PC-9 (cell line): ENCODE results near the gene SLC27A1. TPM values are rescaled to one million over a fixed set of nuclear protein-coding genes. Genes with fewer than 3 reads are reported as not detected.
"Not testable (repeated sequence)": the region's sequence is repeated elsewhere in the genome, so short reads cannot be mapped to it uniquely, and the experiment has no call there.

Experiments
- BruUV-seq: library from RNA; stranded (reverse); fragments of 400-500 nt; replicated peaks from 2 replicates; lab custom pipeline; 2021; lab: Mats Ljungman, UMichigan
- CTCF ChIA-PET: fragments of 300-600 bp; sonication (Branson Sonifier 250); formaldehyde crosslinking; loops from one replicate; lab custom pipeline; 2022; ENCODE audit warnings: antibody characterized with exemption; lab: Charles Lee
- POLR2A ChIA-PET: fragments of 300-600 bp; sonication (Branson Sonifier 250); formaldehyde crosslinking; loops from one replicate; lab custom pipeline; 2022; ENCODE audit warnings: antibody characterized with exemption; ENCODE audit not compliant: unreplicated experiment; lab: Charles Lee
- DNase-seq, 2 experiments: peaks; one replicate each; pipeline versions ENCODE4 v3.0.0 to v3.0.0-alpha.2; 2015 to 2022; ENCODE audit warnings: mixed read lengths in 1 of 2
- H2AFZ ChIP-seq: fragments of 200-600 bp; sonication (generic); 2 replicates; pipeline ENCODE4 v1.8.1; 2017; ENCODE audit warnings: antibody characterized with exemption
- H3F3A ChIP-seq: fragments of 200-600 bp; sonication (generic); 2 replicates; pipeline ENCODE4 v1.8.1; 2017; ENCODE audit warnings: antibody characterized with exemption, mild to moderate bottlenecking, low read depth; ENCODE audit not compliant: insufficient read depth
- H3K27ac ChIP-seq: fragments of 200-600 bp; sonication (generic); 2 replicates; pipeline ENCODE4 v1.6.1; 2016; ENCODE audit warnings: mixed run types
- H3K27me3 ChIP-seq: fragments of 200-600 bp; sonication (generic); 2 replicates; pipeline ENCODE4 v1.6.1; 2016; ENCODE audit warnings: low read depth, mixed run types; ENCODE audit not compliant: insufficient read depth
- H3K36me3 ChIP-seq: fragments of 200-600 bp; sonication (generic); 2 replicates; pipeline ENCODE4 v1.6.1; 2016; ENCODE audit warnings: low read depth, mixed run types
- H3K4me1 ChIP-seq: fragments of 200-600 bp; sonication (generic); replicated peaks from 2 replicates; pipeline ENCODE4 v1.6.1; 2016; ENCODE audit warnings: mixed run types; ENCODE audit not compliant: insufficient read depth
- H3K4me2 ChIP-seq: fragments of 200-600 bp; sonication (generic); 2 replicates; pipeline ENCODE4 v1.6.1; 2017; ENCODE audit warnings: mixed run types
- H3K4me3 ChIP-seq: fragments of 200-600 bp; sonication (generic); 2 replicates; pipeline ENCODE4 v1.6.1; 2016; ENCODE audit warnings: mixed run types
- H3K79me2 ChIP-seq: fragments of 200-600 bp; sonication (generic); 2 replicates; pipeline ENCODE4 v1.6.1; 2017; ENCODE audit warnings: low read depth, mixed run types
- H3K9me2 ChIP-seq: fragments of 200-600 bp; sonication (generic); 2 replicates; pipeline ENCODE4 v1.8.1; 2017; ENCODE audit warnings: mild to moderate bottlenecking; ENCODE audit not compliant: insufficient read depth
- H3K9me3 ChIP-seq: fragments of 200-600 bp; sonication (generic); 2 replicates; pipeline ENCODE4 v1.8.1; 2016; ENCODE audit warnings: low read depth; ENCODE audit not compliant: insufficient read depth
- H4K20me1 ChIP-seq: fragments of 200-600 bp; sonication (generic); 2 replicates; pipeline ENCODE4 v1.8.1; 2017; ENCODE audit not compliant: insufficient read depth
- CTCF ChIP-seq: fragments of 200-600 bp; sonication (generic); conservative IDR thresholded peaks from 2 replicates; pipeline ENCODE4 v1.6.1; 2017; ENCODE audit warnings: mixed run types, antibody characterized with exemption, mild to moderate bottlenecking, moderate library complexity
- EZH2 ChIP-seq: fragments of 200-600 bp; sonication (generic); IDR thresholded peaks from 2 replicates; pipeline ENCODE4 v1.8.0; 2017; ENCODE audit warnings: antibody characterized with exemption, low read depth
- intact Hi-C: fragments of 100-400 bp; cut with micrococcal nuclease; formaldehyde crosslinking; loops from one replicate; pipeline ENCODE4 v1.10.0; 2022; ENCODE audit not compliant: unreplicated experiment
- total RNA-seq: library from RNA; stranded (reverse); gene quantifications from 2 replicates; pipeline ENCODE4 v1.2.3, GENCODE V29; 2021

The SLC27A1 gene
- total RNA-seq, 1 experiment from 2014 or later, result 30.8 TPM

DNA sequence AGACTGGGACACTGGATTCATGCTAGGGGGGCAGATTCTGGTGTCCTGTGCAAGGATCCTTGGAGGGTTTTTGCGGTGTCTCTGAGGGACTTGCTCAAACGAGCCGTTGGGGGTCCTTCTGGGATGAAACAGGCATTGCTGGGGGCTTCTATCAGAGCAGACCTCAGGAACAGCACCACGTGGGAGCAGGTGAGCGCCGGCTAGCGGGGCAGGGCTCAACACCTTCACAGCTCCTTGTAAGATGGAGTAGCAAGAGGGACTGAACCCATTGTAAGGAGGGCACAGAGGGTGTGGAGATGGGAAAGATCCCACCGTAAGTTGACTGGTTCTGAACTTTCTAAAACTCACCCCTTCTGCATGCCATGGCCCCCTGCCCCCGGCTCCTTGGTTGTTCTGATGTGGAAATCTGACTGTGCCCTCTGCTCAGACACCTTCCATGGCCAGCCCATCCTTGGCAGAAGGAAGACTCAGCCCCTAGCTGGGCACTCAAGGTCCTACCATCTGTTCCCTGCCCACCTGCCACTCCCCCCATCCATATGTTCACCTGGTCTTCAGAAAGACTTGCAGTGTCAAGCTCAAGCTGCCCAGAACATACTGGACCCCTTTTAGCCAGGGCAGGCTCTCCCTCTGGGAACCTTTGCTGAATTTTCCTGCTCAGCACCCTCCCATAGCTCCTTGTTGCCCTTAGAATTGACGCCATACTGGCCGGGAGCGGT lies 1.2 kb downstream of the SLC27A1 start:
- Histone ChIP-seq H3K4me1 (peaks cover 37% of the 10 kb centered on the region), H3K9me3 (no peaks in the 10 kb centered on the region), H4K20me1 (no peaks in the 10 kb centered on the region), H2AFZ (no peak overlapping the region), H3K79me2 (peaks cover 15% of the 10 kb centered on the region), H3K4me3 (peak overlapping the region; percentile 88; the same call in 1 of the 2 replicates), H3K27me3 (no peaks in the 10 kb centered on the region), H3K36me3 (no peaks in the 10 kb centered on the region), H3K4me2 (peak overlapping the region; percentile 94), H3K9me2 (no peaks in the 10 kb centered on the region), H3K27ac (no peak overlapping the region), H3F3A (peaks cover 39% of the 10 kb centered on the region)
- BruUV-seq, result TSS peak; percentile 28
- ChIA-PET POLR2A (interaction anchor here (0.6 to 0.7 kb wide), 2 partner anchors 48 to 359 kb away, joined by 3 to 6 read pairs; no protein-coding TSS in a partner anchor), CTCF (interaction anchor here (0.5 to 1.4 kb wide), 2 partner anchors 10 to 25 kb away, joined by 3 to 4 read pairs; no protein-coding TSS in a partner anchor)
- intact Hi-C loops, result loop anchor here (2.0 to 10.0 kb wide), 4 partner anchors 39 to 386 kb away; partner anchors contain the start of genes COLGALT1, PGLS and RPL18A
- DNase-seq, result no peak
- TF ChIP-seq CTCF, result no peak
- TF ChIP-seq EZH2, result no peak

DNA sequence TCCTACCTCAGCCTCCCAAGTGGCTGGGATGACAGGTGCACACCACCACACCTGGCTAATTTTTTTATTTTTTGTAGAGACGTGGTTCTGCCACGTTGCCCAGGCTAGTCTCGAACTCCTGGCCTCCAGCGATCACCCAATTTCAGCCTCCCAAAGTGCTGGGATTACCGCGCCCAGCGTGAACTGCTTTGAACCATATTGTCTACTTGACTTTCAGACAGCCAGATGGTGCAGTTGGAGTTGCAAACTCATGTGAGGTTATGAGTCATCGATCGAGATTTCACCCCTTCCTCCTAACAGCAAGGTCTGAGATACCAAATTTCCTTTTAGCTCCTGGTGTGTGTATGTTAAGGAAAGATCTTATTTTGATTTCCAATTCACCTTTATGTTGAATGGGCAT lies 2.7 kb downstream of the SLC27A1 start:
- H3K27ac ChIP-seq, result peak overlapping the region; percentile 54
- no peak overlapping the region for H3K4me3 ChIP-seq
- DNase-seq, result peak; percentile 57 to 87
- no peaks in the 10 kb centered on the region for H3K9me3 ChIP-seq
- H3K4me2 ChIP-seq, result 0 out of 2 replicates have a peak overlapping the region, but pooled peaks have one; percentile 3
- BruUV-seq, result no TSS peak
- intact Hi-C loops, result loop anchor here (5.0 to 10.0 kb wide), 3 partner anchors 82 to 384 kb away; partner anchors contain the start of genes COLGALT1 and RPL18A
- no peaks in the 10 kb centered on the region for H3K27me3 ChIP-seq
- no peaks in the 10 kb centered on the region for H4K20me1 ChIP-seq
- POLR2A ChIA-PET, result no interaction called here
- H3K9me2 ChIP-seq, result no peaks in the 10 kb centered on the region
- no peak overlapping the region for H2AFZ ChIP-seq
- peaks cover 15% of the 10 kb centered on the region for H3K79me2 ChIP-seq
- H3K4me1 ChIP-seq, result peaks cover 37% of the 10 kb centered on the region
- TF ChIP-seq CTCF (no peak), EZH2 (no peak)
- H3K36me3 ChIP-seq, result no peaks in the 10 kb centered on the region
- peaks cover 28% of the 10 kb centered on the region for H3F3A ChIP-seq
- CTCF ChIA-PET, result interaction anchor here (0.6 to 1.1 kb wide), 3 partner anchors 23 to 158 kb away, joined by 4 to 7 read pairs (median 5); no protein-coding TSS in a partner anchor

DNA sequence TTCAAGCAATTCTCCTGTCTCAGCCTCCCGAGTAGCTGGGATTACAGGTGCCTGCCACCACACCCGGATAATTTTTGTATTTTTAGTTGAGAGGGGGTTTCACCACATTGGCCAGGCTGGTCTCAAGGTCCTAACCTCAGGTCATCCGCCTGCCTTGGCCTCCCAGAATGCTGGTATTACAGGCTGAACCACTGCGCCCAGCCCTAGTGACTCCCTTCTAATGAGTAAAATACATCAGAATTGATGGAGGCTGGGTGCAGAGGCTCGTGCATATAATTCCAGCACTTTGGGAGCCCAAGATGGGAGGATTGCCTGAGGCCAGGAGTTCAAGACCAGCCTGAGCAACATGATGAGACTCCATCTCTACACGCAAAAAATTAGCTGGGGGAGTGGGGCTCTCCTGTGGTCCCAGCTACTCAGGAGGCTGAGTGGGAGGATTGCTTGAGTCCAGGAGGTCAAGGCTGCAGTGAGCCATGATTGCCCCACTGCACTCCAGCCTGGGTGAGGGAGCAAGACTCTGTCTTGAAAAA lies 4.8 kb downstream of the SLC27A1 start:
- intact Hi-C loops, result loop anchor here (10.0 kb wide), 1 partner anchor 80 kb away; the partner anchor contains the start of gene COLGALT1
- not testable (repeated sequence) for DNase-seq, H3K9me3 ChIP-seq, H3K27me3 ChIP-seq, H3K4me3 ChIP-seq, H2AFZ ChIP-seq, H3K4me2 ChIP-seq, H3K36me3 ChIP-seq, H3K9me2 ChIP-seq, BruUV-seq, H4K20me1 ChIP-seq
- ChIA-PET CTCF (interaction anchor here (0.5 to 0.7 kb wide), 5 partner anchors 33 to 322 kb away, joined by 3 to 5 read pairs (median 4); no protein-coding TSS in a partner anchor), POLR2A (interaction anchor here (0.6 kb wide), 1 partner anchor 245 kb away, joined by 7 read pairs; no protein-coding TSS in a partner anchor)
- Histone ChIP-seq H3K4me1 (peaks cover 30% of the 10 kb centered on the region), H3K79me2 (peaks cover 15% of the 10 kb centered on the region), H3K27ac (peak overlapping the region; percentile 38), H3F3A (peaks cover 21% of the 10 kb centered on the region)
